HG03108 (cell line): ENCODE data around the gene TCFL5.
"Not testable (repeated sequence)": the region's sequence is repeated elsewhere in the genome, so short reads cannot be mapped to it uniquely, and the experiment has no call there.

ENCODE experiments used
- ATAC-seq: cut with Tn5 transposase; IDR thresholded peaks from one replicate; pipeline ENCODE4 v1.9.1; 2021; ENCODE audit warnings: moderate library complexity; ENCODE audit not compliant: unreplicated experiment

Gene TCFL5

GRCh38 chr20:62880935-62881661 is 19.5 kb upstream of the TCFL5 start:
- no peak for ATAC-seq

GRCh38 chr20:62880147-62880934 is 18.7 kb upstream of the TCFL5 start:
- ATAC-seq = no peak

- no peak for ATAC-seq
Measured at GRCh38 chr20:62879275-62880146, 17.9 kb upstream of the TCFL5 start.

GRCh38 chr20:62878244-62879038 is 16.8 kb upstream of the TCFL5 start:
- ATAC-seq = no peak

GRCh38 chr20:62876902-62877816 is 15.5 kb upstream of the TCFL5 start:
- no peak for ATAC-seq

GRCh38 chr20:62876501-62876901 is 14.9 kb upstream of the TCFL5 start:
- no peak for ATAC-seq

- no peak for ATAC-seq
Measured at GRCh38 chr20:62875419-62876361, 14.1 kb upstream of the TCFL5 start.

- no peak for ATAC-seq
Measured at GRCh38 chr20:62874964-62875344, 13.3 kb upstream of the TCFL5 start.

- not testable (repeated sequence) for ATAC-seq
Measured at GRCh38 chr20:62873681-62874031, 12.0 kb upstream of the TCFL5 start.

- ATAC-seq = no peak
Measured at GRCh38 chr20:62873280-62873679, 11.7 kb upstream of the TCFL5 start.

GRCh38 chr20:62872862-62873261 is 11.2 kb upstream of the TCFL5 start:
- ATAC-seq = no peak

GRCh38 chr20:62872184-62872847 is 10.7 kb upstream of the TCFL5 start:
- no peak for ATAC-seq

- ATAC-seq = no peak
Measured at GRCh38 chr20:62864207-62864606, 2.6 kb upstream of the TCFL5 start.

- ATAC-seq = peak; percentile 27
Measured at GRCh38 chr20:62860924-62861691, 514 bp downstream of the TCFL5 start.

- no peak for ATAC-seq
Measured at GRCh38 chr20:62860391-62860923, 1.2 kb downstream of the TCFL5 start.

GRCh38 chr20:62859721-62860120 is 1.9 kb downstream of the TCFL5 start:
- no peak for ATAC-seq
